Kidney epithelial cell (primary cell): ENCODE results near the gene NLRC5. TPM values are rescaled to one million over a fixed set of nuclear protein-coding genes. Genes with fewer than 3 reads are reported as not detected.
A peak's percentile ranks its signal among the peaks of the same experiment; 100 is the strongest.
"Not testable (repeated sequence)": the region's sequence is repeated elsewhere in the genome, so short reads cannot be mapped to it uniquely, and the experiment has no call there.

Experiments
- DNase-seq: peaks from one replicate; pipeline ENCODE4 v3.0.0-alpha.2; 2010; ENCODE audit warnings: low read depth
- H3K27me3 ChIP-seq: 2 replicates; pipeline ENCODE4 v1.6.0; 2011; ENCODE audit warnings: low read length; ENCODE audit not compliant: control insufficient read depth, insufficient read depth
- H3K36me3 ChIP-seq: 2 replicates; pipeline ENCODE4 v1.5.1; 2011; ENCODE audit warnings: low read length; ENCODE audit not compliant: control insufficient read depth, insufficient read depth
- H3K4me3 ChIP-seq: 2 replicates; pipeline ENCODE4 v1.5.1; 2011; ENCODE audit warnings: low read depth, mild to moderate bottlenecking, control low read depth, low read length
- total RNA-seq: library from RNA; depleted of rRNA; stranded (reverse); fragments of >200 nt; gene quantifications from 2 replicates; pipeline ENCODE4 v1.2.3, GENCODE V29; 2015
- TF ChIP-seq, protein P1 (sequence below): IDR thresholded peaks from 2 replicates; pipeline ENCODE4 v1.5.1; 2011; ENCODE audit warnings: mild to moderate bottlenecking, moderate library complexity, low read length, control low read depth, inconsistent platforms; ENCODE audit not compliant: insufficient read depth, poor library complexity, severe bottlenecking

The NLRC5 gene
- total RNA-seq, 1 donor from 2014 or later, result 7.7 TPM

DNA sequence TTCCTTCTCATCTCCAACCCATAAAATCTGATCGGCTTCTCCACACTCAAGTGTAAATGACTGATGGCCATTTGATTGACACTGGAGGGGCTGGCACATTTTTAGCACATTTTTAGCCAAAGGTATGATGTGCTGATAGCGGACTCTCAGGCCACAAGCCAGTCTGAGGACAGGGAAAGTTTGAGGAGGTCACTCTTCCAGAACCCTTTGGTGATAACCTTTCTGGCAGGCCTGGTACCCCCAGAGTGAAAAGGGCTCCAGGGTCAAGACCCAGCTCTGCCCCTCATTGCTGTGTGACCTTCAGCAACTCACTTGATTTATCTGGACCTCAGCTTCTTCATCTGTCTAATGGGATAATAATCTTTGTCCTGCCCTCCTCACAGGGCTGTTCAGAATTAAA, 1.7 kb upstream of the NLRC5 start:
- Histone ChIP-seq H3K27me3 (no peaks in the 10 kb centered on the region), H3K36me3 (no peaks in the 10 kb centered on the region), H3K4me3 (no peak overlapping the region)
- no peak for DNase-seq
- TF ChIP-seq, protein P1, sequence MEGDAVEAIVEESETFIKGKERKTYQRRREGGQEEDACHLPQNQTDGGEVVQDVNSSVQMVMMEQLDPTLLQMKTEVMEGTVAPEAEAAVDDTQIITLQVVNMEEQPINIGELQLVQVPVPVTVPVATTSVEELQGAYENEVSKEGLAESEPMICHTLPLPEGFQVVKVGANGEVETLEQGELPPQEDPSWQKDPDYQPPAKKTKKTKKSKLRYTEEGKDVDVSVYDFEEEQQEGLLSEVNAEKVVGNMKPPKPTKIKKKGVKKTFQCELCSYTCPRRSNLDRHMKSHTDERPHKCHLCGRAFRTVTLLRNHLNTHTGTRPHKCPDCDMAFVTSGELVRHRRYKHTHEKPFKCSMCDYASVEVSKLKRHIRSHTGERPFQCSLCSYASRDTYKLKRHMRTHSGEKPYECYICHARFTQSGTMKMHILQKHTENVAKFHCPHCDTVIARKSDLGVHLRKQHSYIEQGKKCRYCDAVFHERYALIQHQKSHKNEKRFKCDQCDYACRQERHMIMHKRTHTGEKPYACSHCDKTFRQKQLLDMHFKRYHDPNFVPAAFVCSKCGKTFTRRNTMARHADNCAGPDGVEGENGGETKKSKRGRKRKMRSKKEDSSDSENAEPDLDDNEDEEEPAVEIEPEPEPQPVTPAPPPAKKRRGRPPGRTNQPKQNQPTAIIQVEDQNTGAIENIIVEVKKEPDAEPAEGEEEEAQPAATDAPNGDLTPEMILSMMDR, result no peak

DNA sequence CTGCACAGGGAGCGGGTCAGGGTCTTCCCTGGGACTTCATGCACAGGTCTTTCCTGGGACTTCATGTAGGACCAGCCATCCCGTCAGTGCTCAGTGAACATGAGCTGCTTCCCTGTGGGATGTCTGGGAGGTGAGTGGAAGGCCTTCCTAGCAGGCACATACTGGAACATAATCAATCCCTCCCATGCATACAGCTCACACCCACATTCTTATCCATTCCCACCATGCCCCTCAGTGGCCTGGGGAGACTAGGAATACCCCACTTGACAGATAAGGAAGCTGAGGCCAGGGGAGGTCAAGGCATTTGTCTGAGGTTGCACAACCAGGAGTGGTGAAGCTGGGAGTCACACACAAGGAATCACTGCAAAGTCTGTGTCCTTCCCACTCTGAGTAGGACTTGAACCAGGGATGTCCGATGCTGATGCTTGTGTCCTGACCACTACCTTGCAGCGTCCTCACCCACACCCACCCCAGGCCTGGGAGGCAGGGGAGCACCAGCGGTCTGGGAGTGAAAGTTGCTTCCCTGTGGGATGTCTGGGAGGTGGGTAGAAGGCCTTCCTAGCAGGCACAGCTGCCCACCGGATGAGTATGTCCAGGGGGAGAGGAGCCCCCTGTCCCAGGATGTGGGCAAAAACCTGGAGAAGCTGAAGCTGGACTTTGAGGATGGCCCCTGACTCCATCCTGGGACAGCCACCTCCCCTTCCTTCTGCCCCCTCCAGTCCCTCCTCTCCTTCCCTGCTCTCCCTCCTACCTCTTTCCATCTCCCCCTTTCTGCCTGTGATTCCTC, 1.0 kb upstream of the NLRC5 start:
- Histone ChIP-seq H3K4me3 (no peak overlapping the region), H3K36me3 (no peaks in the 10 kb centered on the region), H3K27me3 (no peaks in the 10 kb centered on the region)
- TF ChIP-seq, protein P1, result no peak
- DNase-seq, result no peak

DNA sequence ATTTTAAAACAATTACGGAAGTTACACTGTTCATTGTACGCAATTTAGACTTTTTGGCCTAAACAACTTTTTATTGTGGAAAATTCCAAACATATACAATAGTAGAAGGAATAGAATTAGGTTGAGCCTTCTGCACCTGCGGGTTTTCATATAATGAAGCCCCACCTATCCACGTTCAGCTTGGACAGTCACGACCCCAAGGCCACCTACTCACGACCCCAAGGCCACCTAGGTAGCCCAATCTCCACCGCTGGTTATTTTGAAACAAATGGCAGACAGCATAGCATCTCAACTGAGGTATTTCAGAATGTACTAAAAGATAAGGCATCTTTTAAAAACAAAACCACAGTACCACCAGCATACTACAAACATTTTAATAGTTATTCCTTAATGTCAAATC, 631 bp downstream of the NLRC5 start:
- Histone ChIP-seq H3K27me3 (no peaks in the 10 kb centered on the region), H3K4me3 (peak overlapping the region; percentile 66), H3K36me3 (no peaks in the 10 kb centered on the region)
- TF ChIP-seq, protein P1, result no peak
- no peak for DNase-seq

DNA sequence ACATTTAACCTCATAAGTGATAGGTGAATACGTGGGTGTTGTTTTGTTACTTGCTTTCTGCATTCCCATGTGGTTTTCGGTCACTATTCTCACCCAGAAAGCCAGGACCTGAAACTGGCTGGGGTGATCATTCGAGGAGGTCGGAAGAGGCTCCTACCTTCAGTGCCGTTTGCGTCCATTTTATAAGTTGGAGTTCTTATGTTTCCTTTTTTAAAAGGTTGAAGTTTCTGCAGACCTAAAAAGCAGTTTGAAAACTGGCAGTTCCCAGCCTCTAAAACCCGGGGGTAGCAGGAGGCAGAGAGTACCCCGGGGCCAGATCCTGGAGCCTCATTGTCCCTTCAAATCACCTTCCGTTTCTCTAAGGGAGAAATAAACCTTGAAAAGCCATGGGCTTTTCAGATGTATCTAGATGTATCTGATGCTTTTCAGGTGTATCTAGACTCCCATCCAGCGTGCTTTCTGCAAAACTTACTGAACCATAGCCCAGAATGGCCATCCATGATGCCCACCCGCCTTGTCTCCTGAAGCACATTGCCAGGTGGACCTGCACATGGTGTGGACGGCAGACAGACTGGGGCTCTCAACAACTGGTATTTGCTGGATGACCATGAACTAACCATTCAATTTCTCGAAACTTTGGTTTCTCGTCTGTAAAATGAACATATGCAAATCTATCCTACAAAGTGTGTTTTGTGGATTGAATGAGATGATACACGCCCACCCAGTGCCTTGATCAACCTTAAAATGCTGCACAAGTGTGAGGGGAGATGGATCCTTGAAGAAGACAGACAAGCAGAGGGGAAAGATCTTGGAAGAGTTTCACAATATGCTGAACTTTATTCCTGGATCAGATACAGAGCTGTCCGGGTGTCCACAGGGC, 1.3 kb downstream of the NLRC5 start:
- Histone ChIP-seq H3K36me3 (no peaks in the 10 kb centered on the region), H3K4me3 (no peak overlapping the region), H3K27me3 (no peaks in the 10 kb centered on the region)
- TF ChIP-seq, protein P1, result no peak
- DNase-seq, result no peak

DNA sequence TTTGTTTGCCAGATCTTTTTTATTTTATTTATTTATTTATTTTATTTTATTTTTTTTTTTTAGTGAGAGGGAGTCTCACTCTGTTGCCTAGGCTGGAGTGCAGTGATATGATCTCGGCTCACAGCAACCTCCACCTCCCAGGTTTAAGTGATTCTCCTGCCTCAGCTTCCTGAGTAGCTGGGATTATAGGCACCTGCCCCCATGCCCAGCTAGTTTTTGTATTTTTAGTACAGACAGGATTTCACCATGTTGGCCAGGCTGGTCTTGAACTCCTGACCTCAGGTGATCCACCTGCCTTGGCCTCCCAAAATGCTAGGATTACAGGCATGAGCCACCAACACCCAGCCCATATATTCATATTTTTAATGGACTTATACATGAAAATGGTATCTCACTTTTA, 3.1 kb downstream of the NLRC5 start:
- not testable (repeated sequence) for H3K27me3 ChIP-seq, H3K4me3 ChIP-seq, DNase-seq, H3K36me3 ChIP-seq

DNA sequence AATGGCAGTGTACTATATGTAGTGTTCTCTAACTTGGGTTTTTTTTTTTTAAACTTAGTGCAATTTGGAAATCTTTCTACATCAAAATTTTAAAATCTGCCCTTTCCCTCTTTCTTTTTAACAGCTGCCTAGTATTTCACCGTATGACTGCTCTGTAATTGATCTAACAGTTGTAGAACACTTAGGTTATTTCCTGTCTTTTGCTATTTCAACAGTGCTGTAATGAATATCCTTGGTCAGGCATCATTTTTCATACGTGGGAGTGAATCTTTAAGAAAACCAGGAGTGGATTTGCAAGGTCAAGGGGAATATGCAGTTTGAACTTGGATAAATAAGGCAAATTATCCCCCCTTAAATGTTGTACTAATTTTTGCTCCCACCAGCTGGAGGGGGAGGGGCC, 3.8 kb downstream of the NLRC5 start:
- DNase-seq, result no peak
- Histone ChIP-seq H3K4me3 (no peak overlapping the region), H3K27me3 (no peaks in the 10 kb centered on the region), H3K36me3 (no peaks in the 10 kb centered on the region)
- TF ChIP-seq, protein P1, result no peak
